SU-DHL-6 (cell line): Measurements from ENCODE around the gene IGFL3.

Source experiments
- CTCF ChIP-seq: fragments of 200-600 bp; sonication (generic); IDR thresholded peaks from one replicate; pipeline ENCODE4 v1.5.1; 2017; ENCODE audit warnings: antibody characterized with exemption, mild to moderate bottlenecking, low read length, moderate library complexity; ENCODE audit not compliant: insufficient read depth, poor library complexity, severe bottlenecking
- EZH2phosphoT487 ChIP-seq: fragments of 200-600 bp; sonication (generic), shearing (Covaris generic); conservative IDR thresholded peaks from 2 replicates; pipeline ENCODE4 v1.6.1; 2018; ENCODE audit warnings: mild to moderate bottlenecking, antibody characterized with exemption, low read length, moderate library complexity, mixed read lengths

- TF ChIP-seq CTCF (no peak), EZH2phosphoT487 (no peak)
Measured at GRCh38 chr19:46082728-46083050, 41.8 kb downstream of the IGFL3 start.
